Duodenal mucosa (tissue), 2 donors: Measurements from ENCODE around the gene SPATA46.

Source experiments
- H3K27ac ChIP-seq: one replicate; pipeline ENCODE4 v1.7.0; 2013; ENCODE audit warnings: low read depth, low read length
- H3K27me3 ChIP-seq, 2 donors: one replicate each; pipeline ENCODE4 v1.7.0; 2013; ENCODE audit warnings: low read length in 2 of 2, control low read depth in 1 of 2; ENCODE audit not compliant: insufficient read depth in 2 of 2, control insufficient read depth in 1 of 2
- H3K36me3 ChIP-seq, 2 donors: one replicate each; pipeline ENCODE4 v1.7.0; 2013; ENCODE audit warnings: low read length in 2 of 2, control low read depth in 1 of 2; ENCODE audit not compliant: insufficient read depth in 2 of 2, control insufficient read depth in 1 of 2
- H3K4me1 ChIP-seq, 2 donors: one replicate each; pipeline ENCODE4 v1.7.0; 2013; ENCODE audit warnings: low read length in 2 of 2, control low read depth in 1 of 2; ENCODE audit not compliant: insufficient read depth in 2 of 2, control insufficient read depth in 1 of 2
- H3K4me3 ChIP-seq, 2 donors: one replicate each; pipeline ENCODE4 v1.7.0; 2013; ENCODE audit warnings: low read length in 2 of 2, low read depth in 1 of 2
- H3K9ac ChIP-seq, 2 donors: one replicate each; pipeline ENCODE4 v1.7.0; 2013; ENCODE audit warnings: low read length in 2 of 2, low read depth in 1 of 2
- H3K9me3 ChIP-seq, 2 donors: one replicate each; pipeline ENCODE4 v1.7.0; 2013; ENCODE audit warnings: low read length in 2 of 2, control low read depth in 1 of 2; ENCODE audit not compliant: control insufficient read depth in 1 of 2

Gene SPATA46

GRCh38 chr1:162391790-162392563 is 15.3 kb upstream of the SPATA46 start:
- Histone ChIP-seq H3K4me1 (peaks cover 7 to 30% of the 10 kb centered on the region in 2 donors), H3K27me3 (no peaks in the 10 kb centered on the region), H3K9ac (no peak overlapping the region), H3K9me3 (no peaks in the 10 kb centered on the region), H3K36me3 (no peaks in the 10 kb centered on the region), H3K4me3 (no peak overlapping the region), H3K27ac (no peak overlapping the region)

- H3K9me3 ChIP-seq, result no peaks in the 10 kb centered on the region
- no peaks in the 10 kb centered on the region for H3K27me3 ChIP-seq
- H3K4me3 ChIP-seq, result no peak overlapping the region
- peaks cover 7 to 30% of the 10 kb centered on the region in 2 donors for H3K4me1 ChIP-seq
- no peaks in the 10 kb centered on the region for H3K36me3 ChIP-seq
- H3K9ac ChIP-seq, result no peak overlapping the region
- H3K27ac ChIP-seq, result no peak overlapping the region
Observed at GRCh38 chr1:162390396-162391185, 13.9 kb upstream of the SPATA46 start.

- Histone ChIP-seq H3K4me1 (peaks cover 7 to 30% of the 10 kb centered on the region in 2 donors), H3K27ac (no peak overlapping the region), H3K9me3 (no peaks in the 10 kb centered on the region), H3K27me3 (no peaks in the 10 kb centered on the region), H3K36me3 (no peaks in the 10 kb centered on the region), H3K9ac (no peak overlapping the region), H3K4me3 (no peak overlapping the region)
Observed at GRCh38 chr1:162389971-162390370, 13.3 kb upstream of the SPATA46 start.

- Histone ChIP-seq H3K4me1 (peaks cover 7 to 30% of the 10 kb centered on the region in 2 donors), H3K27me3 (no peaks in the 10 kb centered on the region), H3K36me3 (peaks cover 0 to 1% of the 10 kb centered on the region in 2 donors), H3K9ac (no peak overlapping the region), H3K27ac (no peak overlapping the region), H3K4me3 (peak overlapping the region in 1 of 2 donors; percentile 36), H3K9me3 (no peaks in the 10 kb centered on the region)
Observed at GRCh38 chr1:162389021-162389818, 12.6 kb upstream of the SPATA46 start.

GRCh38 chr1:162388615-162389014 is 12.0 kb upstream of the SPATA46 start:
- Histone ChIP-seq H3K36me3 (peaks cover 0 to 6% of the 10 kb centered on the region in 2 donors), H3K27ac (no peak overlapping the region), H3K9me3 (no peaks in the 10 kb centered on the region), H3K27me3 (no peaks in the 10 kb centered on the region), H3K9ac (no peak overlapping the region), H3K4me1 (peaks cover 7 to 31% of the 10 kb centered on the region in 2 donors), H3K4me3 (no peak overlapping the region)

- H3K9ac ChIP-seq, result no peak overlapping the region
- H3K27me3 ChIP-seq, result no peaks in the 10 kb centered on the region
- no peak overlapping the region for H3K27ac ChIP-seq
- H3K9me3 ChIP-seq, result no peaks in the 10 kb centered on the region
- peaks cover 9 to 36% of the 10 kb centered on the region in 2 donors for H3K4me1 ChIP-seq
- H3K4me3 ChIP-seq, result no peak overlapping the region
- peaks cover 0 to 10% of the 10 kb centered on the region in 2 donors for H3K36me3 ChIP-seq
Observed at GRCh38 chr1:162388083-162388594, 11.5 kb upstream of the SPATA46 start.

- H3K4me3 ChIP-seq, result no peak overlapping the region
- H3K36me3 ChIP-seq, result peaks cover 0 to 12% of the 10 kb centered on the region in 2 donors
- H3K9me3 ChIP-seq, result no peaks in the 10 kb centered on the region
- no peak overlapping the region for H3K27ac ChIP-seq
- H3K4me1 ChIP-seq, result peaks cover 16 to 42% of the 10 kb centered on the region in 2 donors
- H3K9ac ChIP-seq, result no peak overlapping the region
- H3K27me3 ChIP-seq, result no peaks in the 10 kb centered on the region
Observed at GRCh38 chr1:162387226-162388082, 10.8 kb upstream of the SPATA46 start.

- peaks cover 0 to 12% of the 10 kb centered on the region in 2 donors for H3K36me3 ChIP-seq
- H3K27ac ChIP-seq, result no peak overlapping the region
- H3K4me1 ChIP-seq, result peaks cover 24 to 45% of the 10 kb centered on the region in 2 donors
- H3K9ac ChIP-seq, result no peak overlapping the region
- H3K27me3 ChIP-seq, result no peaks in the 10 kb centered on the region
- no peaks in the 10 kb centered on the region for H3K9me3 ChIP-seq
- no peak overlapping the region for H3K4me3 ChIP-seq
Observed at GRCh38 chr1:162386292-162387225, 9.9 kb upstream of the SPATA46 start.
